ENCODE measurements around the gene SETBP1. TPM values are rescaled to one million over a fixed set of nuclear protein-coding genes. Genes with fewer than 3 reads are reported as not detected.

Gene SETBP1
- total RNA-seq, 1 experiment from 2014 or later, result 0.05 TPM

DNA sequence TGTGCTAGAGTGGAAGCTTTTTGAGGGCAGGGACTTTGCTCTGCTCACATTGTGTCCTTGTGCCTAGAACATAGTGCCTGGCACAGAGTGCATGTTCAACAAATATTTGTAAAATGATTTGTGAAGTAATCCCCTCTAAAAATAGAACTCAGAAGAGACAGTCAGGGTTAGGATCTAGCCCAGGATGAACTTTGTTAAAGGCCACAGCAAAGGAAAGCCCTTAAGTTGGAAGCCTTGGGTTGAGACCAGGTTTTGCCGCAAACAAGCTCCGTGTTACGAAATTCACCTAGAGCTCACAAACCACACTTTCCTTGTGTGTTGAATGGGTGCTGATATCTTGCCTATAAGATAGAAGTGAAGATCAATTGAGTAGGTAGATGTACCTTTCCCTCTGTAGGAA, 84.2 kb downstream of the SETBP1 start:
- Histone ChIP-seq H3K4me2 (ENCODE audit: low read length) (no peak overlapping the region), H3K27ac (ENCODE audit: low read depth, low read length) (no peak overlapping the region), H3K9ac (ENCODE audit: low read length) (no peak overlapping the region), H3K9me2 (ENCODE audit: insufficient read depth) (no peaks in the 10 kb centered on the region), H2AFZ (ENCODE audit: low read depth, low read length, poor library complexity, severe bottlenecking) (no peak overlapping the region), H4K20me1 (ENCODE audit: insufficient read depth) (no peaks in the 10 kb centered on the region), H3K79me2 (ENCODE audit: insufficient read depth, low read length) (no peaks in the 10 kb centered on the region), H3K27me3 (ENCODE audit: insufficient read depth, low read length) (no peaks in the 10 kb centered on the region), H3K4me3 (replicated peaks in 1 of 2; ENCODE audit: low read depth in 1 of 2, low read length in 2 of 2) (no peak overlapping the region), H3K4me1 (ENCODE audit: control insufficient read depth in 1 of 2, insufficient read depth in 2 of 2, low read length in 2 of 2) (no peaks in the 10 kb centered on the region), H3K36me3 (ENCODE audit: control insufficient read depth in 1 of 2, insufficient read depth in 2 of 2, low read length in 2 of 2) (no peaks in the 10 kb centered on the region), H3K9me3 (ENCODE audit: control insufficient read depth in 1 of 2, insufficient read depth in 1 of 2, low read depth in 1 of 2, low read length in 2 of 2) (peaks cover 3 to 36% of the 10 kb centered on the region in 2 experiments; a peak in 2 of 4 replicates)
- POLR2A ChIA-PET, result no interaction called here
- CTCF ChIA-PET, result no interaction called here
- intact Hi-C loops (cut with micrococcal nuclease), result no loop called here
- ATAC-seq (no peak), DNase-seq (ENCODE audit: low read depth, low spot score) (no peak)
- RAD21 ChIA-PET (ENCODE audit: low non-redundant PET in 1 of 2, low total read pairs in 2 of 2, uncharacterized antibody in 2 of 2, unreplicated experiment in 2 of 2), result no interaction called here
- no TSS peak for BruUV-seq (replicated peaks)
- TF ChIP-seq TCF7L2 (IDR thresholded peaks at IDR 0.05; ENCODE audit: borderline replicate concordance, extremely low read depth, insufficient read depth, insufficient read length), result no peak
- TF ChIP-seq ZFX (IDR thresholded peaks at IDR 0.05), result no peak
- TF ChIP-seq POLR2A (IDR thresholded peaks at IDR 0.05; ENCODE audit: borderline replicate concordance, extremely low read depth, insufficient read depth, insufficient read length), result no peak
- TF ChIP-seq YY1 (IDR thresholded peaks at IDR 0.05; ENCODE audit: extremely low read depth, insufficient replicate concordance, low read depth, low read length), result no peak
- TF ChIP-seq SRF (IDR thresholded peaks at IDR 0.05; ENCODE audit: low read depth), result no peak
- TF ChIP-seq EGR1 (IDR thresholded peaks at IDR 0.05; ENCODE audit: low read depth), result no peak
- TF ChIP-seq CEBPB (IDR thresholded peaks at IDR 0.05; ENCODE audit: low read depth), result no peak
- TF ChIP-seq, protein P1, sequence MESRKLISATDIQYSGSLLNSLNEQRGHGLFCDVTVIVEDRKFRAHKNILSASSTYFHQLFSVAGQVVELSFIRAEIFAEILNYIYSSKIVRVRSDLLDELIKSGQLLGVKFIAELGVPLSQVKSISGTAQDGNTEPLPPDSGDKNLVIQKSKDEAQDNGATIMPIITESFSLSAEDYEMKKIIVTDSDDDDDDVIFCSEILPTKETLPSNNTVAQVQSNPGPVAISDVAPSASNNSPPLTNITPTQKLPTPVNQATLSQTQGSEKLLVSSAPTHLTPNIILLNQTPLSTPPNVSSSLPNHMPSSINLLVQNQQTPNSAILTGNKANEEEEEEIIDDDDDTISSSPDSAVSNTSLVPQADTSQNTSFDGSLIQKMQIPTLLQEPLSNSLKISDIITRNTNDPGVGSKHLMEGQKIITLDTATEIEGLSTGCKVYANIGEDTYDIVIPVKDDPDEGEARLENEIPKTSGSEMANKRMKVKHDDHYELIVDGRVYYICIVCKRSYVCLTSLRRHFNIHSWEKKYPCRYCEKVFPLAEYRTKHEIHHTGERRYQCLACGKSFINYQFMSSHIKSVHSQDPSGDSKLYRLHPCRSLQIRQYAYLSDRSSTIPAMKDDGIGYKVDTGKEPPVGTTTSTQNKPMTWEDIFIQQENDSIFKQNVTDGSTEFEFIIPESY (IDR thresholded peaks at IDR 0.05; ENCODE audit: extremely low read depth, insufficient replicate concordance, low read length), result no peak
- no peak for TF ChIP-seq JUND (IDR thresholded peaks at IDR 0.05)
- no peak for TF ChIP-seq POLR2AphosphoS5 (IDR thresholded peaks at IDR 0.05; ENCODE audit: low read depth, low read length)
- TF ChIP-seq, protein P2, sequence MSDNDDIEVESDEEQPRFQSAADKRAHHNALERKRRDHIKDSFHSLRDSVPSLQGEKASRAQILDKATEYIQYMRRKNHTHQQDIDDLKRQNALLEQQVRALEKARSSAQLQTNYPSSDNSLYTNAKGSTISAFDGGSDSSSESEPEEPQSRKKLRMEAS (IDR thresholded peaks at IDR 0.05), result no peak
- TF ChIP-seq RAD21 (IDR thresholded peaks at IDR 0.05; ENCODE audit: low read depth), result no peak
- TF ChIP-seq, protein P3, sequence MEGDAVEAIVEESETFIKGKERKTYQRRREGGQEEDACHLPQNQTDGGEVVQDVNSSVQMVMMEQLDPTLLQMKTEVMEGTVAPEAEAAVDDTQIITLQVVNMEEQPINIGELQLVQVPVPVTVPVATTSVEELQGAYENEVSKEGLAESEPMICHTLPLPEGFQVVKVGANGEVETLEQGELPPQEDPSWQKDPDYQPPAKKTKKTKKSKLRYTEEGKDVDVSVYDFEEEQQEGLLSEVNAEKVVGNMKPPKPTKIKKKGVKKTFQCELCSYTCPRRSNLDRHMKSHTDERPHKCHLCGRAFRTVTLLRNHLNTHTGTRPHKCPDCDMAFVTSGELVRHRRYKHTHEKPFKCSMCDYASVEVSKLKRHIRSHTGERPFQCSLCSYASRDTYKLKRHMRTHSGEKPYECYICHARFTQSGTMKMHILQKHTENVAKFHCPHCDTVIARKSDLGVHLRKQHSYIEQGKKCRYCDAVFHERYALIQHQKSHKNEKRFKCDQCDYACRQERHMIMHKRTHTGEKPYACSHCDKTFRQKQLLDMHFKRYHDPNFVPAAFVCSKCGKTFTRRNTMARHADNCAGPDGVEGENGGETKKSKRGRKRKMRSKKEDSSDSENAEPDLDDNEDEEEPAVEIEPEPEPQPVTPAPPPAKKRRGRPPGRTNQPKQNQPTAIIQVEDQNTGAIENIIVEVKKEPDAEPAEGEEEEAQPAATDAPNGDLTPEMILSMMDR (IDR thresholded peaks at IDR 0.05 in 2 of 3, conservative IDR thresholded peaks at IDR 0.05 in 1 of 3; ENCODE audit: borderline replicate concordance in 1 of 3, insufficient read depth in 1 of 3, low read depth in 2 of 3, low read length in 2 of 3), result no peak
- no peak for TF ChIP-seq SIN3A (IDR thresholded peaks at IDR 0.05; ENCODE audit: low read depth)
- TF ChIP-seq EZH2 (IDR thresholded peaks at IDR 0.05), result no peak
- TF ChIP-seq, protein P4, sequence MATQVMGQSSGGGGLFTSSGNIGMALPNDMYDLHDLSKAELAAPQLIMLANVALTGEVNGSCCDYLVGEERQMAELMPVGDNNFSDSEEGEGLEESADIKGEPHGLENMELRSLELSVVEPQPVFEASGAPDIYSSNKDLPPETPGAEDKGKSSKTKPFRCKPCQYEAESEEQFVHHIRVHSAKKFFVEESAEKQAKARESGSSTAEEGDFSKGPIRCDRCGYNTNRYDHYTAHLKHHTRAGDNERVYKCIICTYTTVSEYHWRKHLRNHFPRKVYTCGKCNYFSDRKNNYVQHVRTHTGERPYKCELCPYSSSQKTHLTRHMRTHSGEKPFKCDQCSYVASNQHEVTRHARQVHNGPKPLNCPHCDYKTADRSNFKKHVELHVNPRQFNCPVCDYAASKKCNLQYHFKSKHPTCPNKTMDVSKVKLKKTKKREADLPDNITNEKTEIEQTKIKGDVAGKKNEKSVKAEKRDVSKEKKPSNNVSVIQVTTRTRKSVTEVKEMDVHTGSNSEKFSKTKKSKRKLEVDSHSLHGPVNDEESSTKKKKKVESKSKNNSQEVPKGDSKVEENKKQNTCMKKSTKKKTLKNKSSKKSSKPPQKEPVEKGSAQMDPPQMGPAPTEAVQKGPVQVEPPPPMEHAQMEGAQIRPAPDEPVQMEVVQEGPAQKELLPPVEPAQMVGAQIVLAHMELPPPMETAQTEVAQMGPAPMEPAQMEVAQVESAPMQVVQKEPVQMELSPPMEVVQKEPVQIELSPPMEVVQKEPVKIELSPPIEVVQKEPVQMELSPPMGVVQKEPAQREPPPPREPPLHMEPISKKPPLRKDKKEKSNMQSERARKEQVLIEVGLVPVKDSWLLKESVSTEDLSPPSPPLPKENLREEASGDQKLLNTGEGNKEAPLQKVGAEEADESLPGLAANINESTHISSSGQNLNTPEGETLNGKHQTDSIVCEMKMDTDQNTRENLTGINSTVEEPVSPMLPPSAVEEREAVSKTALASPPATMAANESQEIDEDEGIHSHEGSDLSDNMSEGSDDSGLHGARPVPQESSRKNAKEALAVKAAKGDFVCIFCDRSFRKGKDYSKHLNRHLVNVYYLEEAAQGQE (IDR thresholded peaks at IDR 0.05; ENCODE audit: low read depth), result no peak
- no peak for TF ChIP-seq SP1 (IDR thresholded peaks at IDR 0.05; ENCODE audit: low read depth)
- TF ChIP-seq EZH2phosphoT487 (IDR thresholded peaks at IDR 0.05; ENCODE audit: borderline replicate concordance), result no peak
- TF ChIP-seq ZNF274 (IDR thresholded peaks at IDR 0.05; ENCODE audit: low read depth, low read length), result no peak
